Testis (tissue), 3 donors: ENCODE data around the gene FAM222A. TPM values are rescaled to one million over a fixed set of nuclear protein-coding genes. Genes with fewer than 3 reads are reported as not detected.

ENCODE experiments used
- DNase-seq: peaks from one replicate; pipeline ENCODE4 v3.0.0-alpha.2; 2019
- H3K27ac ChIP-seq, 2 donors: fragments of 200-600 bp; sonication (generic); one replicate each; pipeline ENCODE4 v1.5.1; 2019
- H3K27me3 ChIP-seq: fragments of 200-600 bp; sonication (generic); one replicate; pipeline ENCODE4 v1.5.1; 2019
- H3K36me3 ChIP-seq: fragments of 200-600 bp; sonication (generic); one replicate; pipeline ENCODE4 v1.5.1; 2017; ENCODE audit warnings: low read depth; ENCODE audit errors: missing control alignments
- H3K4me1 ChIP-seq: fragments of 200-600 bp; sonication (generic); one replicate; pipeline ENCODE4 v1.5.1; 2019
- H3K4me3 ChIP-seq, 2 donors: fragments of 200-600 bp; sonication (generic); one replicate each; pipeline ENCODE4 v1.5.1; 2017 to 2019
- H3K9me3 ChIP-seq: fragments of 200-600 bp; sonication (generic); one replicate; pipeline ENCODE4 v1.5.1; 2017
- CTCF ChIP-seq, 3 experiments: fragments of 450-650 bp in 2 of 3; fragments of 200-600 bp in 1 of 3; sonication (generic) in 1 of 3; IDR thresholded peaks; one replicate each; pipeline ENCODE4 v1.5.1; 2016 to 2019; ENCODE audit warnings: antibody characterized with exemption in 3 of 3, mild to moderate bottlenecking in 2 of 3, moderate library complexity in 1 of 3
- POLR2A ChIP-seq: fragments of 450-650 bp; IDR thresholded peaks from one replicate; pipeline ENCODE4 v1.6.1; 2017; ENCODE audit warnings: antibody characterized with exemption, mild to moderate bottlenecking, moderate library complexity
- WGBS, 2 donors: methylation state at CpG; one replicate each; pipeline ENCODE4 v1.1.5; 2018; 5-methylcytosine and 5-hydroxymethylcytosine counted together
- intact Hi-C: fragments of 100-400 bp; cut with DNase I; formaldehyde crosslinking; loops from one replicate; pipeline ENCODE4 v1.15.1; 2023; ENCODE audit warnings: low total_unique reads
- polyA plus RNA-seq: library from polyadenylated mRNA; stranded (reverse); fragments of 350-450 nt; fragmentation: Illumina TruSeq; extraction: RNeasy Lipid Tissue Mini Kit (QIAGEN cat#74804); gene quantifications from one replicate; pipeline ENCODE4 v1.2.3, GENCODE V29; 2014; ENCODE audit warnings: low read depth, low replicate concordance; ENCODE audit not compliant: insufficient read depth
- total RNA-seq, 2 donors: library from RNA; depleted of rRNA; stranded (reverse); fragments of >200 nt; gene quantifications; one replicate each; pipeline ENCODE4 v1.2.3, GENCODE V29; 2016

The FAM222A gene
- total and polyA plus RNA-seq, 3 donors from 2014 or later, result 34.5 to 78.6 (median 75.7) TPM

GRCh38 chr12:109728921-109729320 lies 15.3 kb downstream of the FAM222A start:
- H3K27ac ChIP-seq, result no peak overlapping the region
- DNase-seq, result no peak
- H3K4me1 ChIP-seq, result peaks cover 9% of the 10 kb centered on the region
- H3K9me3 ChIP-seq, result no peaks in the 10 kb centered on the region
- WGBS, 2 donors, result 89 to 94% methylated on average over 1 of the region's 1 CpG
- H3K4me3 ChIP-seq, result no peak overlapping the region
- intact Hi-C loops, result no loop called here
- no peaks in the 10 kb centered on the region for H3K27me3 ChIP-seq
- H3K36me3 ChIP-seq, result no peaks in the 10 kb centered on the region
- TF ChIP-seq CTCF (IDR thresholded peaks at IDR 0.05), result no peak
- no peak for TF ChIP-seq POLR2A

GRCh38 chr12:109729371-109729781 lies 15.8 kb downstream of the FAM222A start:
- DNase-seq, result no peak
- Histone ChIP-seq H3K27ac (no peak overlapping the region), H3K9me3 (no peaks in the 10 kb centered on the region), H3K36me3 (no peaks in the 10 kb centered on the region), H3K4me3 (no peak overlapping the region), H3K27me3 (no peaks in the 10 kb centered on the region), H3K4me1 (peaks cover 9% of the 10 kb centered on the region)
- intact Hi-C loops, result no loop called here
- TF ChIP-seq CTCF (IDR thresholded peaks at IDR 0.05) (no peak), POLR2A (no peak)
- WGBS, 2 donors, result 84 to 90% methylated on average over 18 of the region's 18 CpGs

- H3K4me1 ChIP-seq, result peaks cover 9% of the 10 kb centered on the region
- no peak overlapping the region for H3K27ac ChIP-seq
Measured at GRCh38 chr12:109729801-109730200, 16.2 kb downstream of the FAM222A start.

GRCh38 chr12:109730306-109731145 lies 16.9 kb downstream of the FAM222A start:
- DNase-seq, result no peak
- Histone ChIP-seq H3K27ac (no peak overlapping the region), H3K4me3 (no peak overlapping the region), H3K4me1 (peaks cover 8% of the 10 kb centered on the region), H3K36me3 (no peaks in the 10 kb centered on the region), H3K27me3 (no peaks in the 10 kb centered on the region), H3K9me3 (no peaks in the 10 kb centered on the region)
- WGBS, 2 donors, result 84 to 86% methylated on average over 12 to 15 of the region's 15 CpGs
- TF ChIP-seq POLR2A, result no peak
- no peak for TF ChIP-seq CTCF (IDR thresholded peaks at IDR 0.05)
- intact Hi-C loops, result no loop called here

More at GRCh38 chr12:109729801-109730200, 16.2 kb downstream of the FAM222A start:
- intact Hi-C loops, result no loop called here
- WGBS, 2 donors, result 85 to 93% methylated on average over 9 of the region's 9 CpGs
- Histone ChIP-seq H3K36me3 (no peaks in the 10 kb centered on the region), H3K27me3 (no peaks in the 10 kb centered on the region), H3K4me3 (no peak overlapping the region), H3K9me3 (no peaks in the 10 kb centered on the region)
- TF ChIP-seq POLR2A (no peak), CTCF (IDR thresholded peaks at IDR 0.05) (no peak)
- DNase-seq, result no peak
